ENCODE results near the gene CTDNEP1. TPM values are rescaled to one million over a fixed set of nuclear protein-coding genes. Genes with fewer than 3 reads are reported as not detected.

Gene CTDNEP1
- total and polyA plus RNA-seq, 4 donors = 92.9 to 113 (median 108) TPM

GRCh38 chr17:7196651-7197401 is 54.7 kb downstream of the CTDNEP1 start:
- Histone ChIP-seq H3K27ac (ENCODE audit: low read depth in 1 of 2, low read length in 2 of 2) (no peak overlapping the region), H3K36me3 (ENCODE audit: control insufficient read depth in 1 of 2, insufficient read depth in 2 of 2, low read length in 1 of 2) (no peaks in the 10 kb centered on the region), H3K4me3 (ENCODE audit: low read length in 2 of 2) (no peak overlapping the region), H3K9me3 (ENCODE audit: control insufficient read depth, low read length) (no peaks in the 10 kb centered on the region), H3K4me1 (ENCODE audit: control insufficient read depth in 1 of 2, insufficient read depth in 2 of 2, low read length in 2 of 2) (no peaks in the 10 kb centered on the region), H3K27me3 (ENCODE audit: control insufficient read depth in 1 of 2, insufficient read depth in 2 of 2, low read length in 1 of 2) (no peaks in the 10 kb centered on the region)
- ATAC-seq (ENCODE audit: low FRiP score) (no peak), DNase-seq (no peak)
- WGBS, 2 donors = 90 to 91% methylated on average over 22 of the region's 22 CpGs
- intact Hi-C loops (cut with DNase I) = no loop called here

GRCh38 chr17:7195971-7196370 is 55.6 kb downstream of the CTDNEP1 start:
- H3K27ac ChIP-seq (ENCODE audit: low read depth in 1 of 2, low read length in 2 of 2) = no peak overlapping the region
- no peaks in the 10 kb centered on the region for H3K9me3 ChIP-seq (ENCODE audit: control insufficient read depth, low read length)
- ATAC-seq (ENCODE audit: low FRiP score) (no peak), DNase-seq (no peak)
- WGBS, 2 donors = 93 to 96% methylated on average over 12 of the region's 12 CpGs
- intact Hi-C loops (cut with DNase I) = no loop called here
- no peaks in the 10 kb centered on the region for H3K27me3 ChIP-seq (ENCODE audit: control insufficient read depth in 1 of 2, insufficient read depth in 2 of 2, low read length in 1 of 2)
- H3K4me1 ChIP-seq (ENCODE audit: control insufficient read depth in 1 of 2, insufficient read depth in 2 of 2, low read length in 2 of 2) = no peaks in the 10 kb centered on the region
- no peak overlapping the region for H3K4me3 ChIP-seq (ENCODE audit: low read length in 2 of 2)
- no peaks in the 10 kb centered on the region for H3K36me3 ChIP-seq (ENCODE audit: control insufficient read depth in 1 of 2, insufficient read depth in 2 of 2, low read length in 1 of 2)

Small RNA genes within 50 kb of the gene (microRNA-seq; reads per million reads assigned to microRNA genes)
- 599 to 1,095 reads per million in 2 donors for gene MIR324

Other genes with a start within 250 kb of the CTDNEP1 start
Only the 30 nearest of the 35 such genes appear.
- gene SLC16A13, start 215.7 kb downstream of the CTDNEP1 start, total RNA-seq = 1 to 10 TPM; 1.3 to 2.5 TPM
- 1 to 10 TPM in 1 of 2 donors, not detected in 1; 1.0 TPM for gene SLC16A13, start 215.7 kb downstream of the CTDNEP1 start, polyA plus RNA-seq
- 1 to 10 TPM in 1 of 2 donors, under 1 TPM in 1; 0.26 to 1.3 TPM for gene SLC16A11, start 207.6 kb downstream of the CTDNEP1 start, total RNA-seq
- gene SLC16A11, start 207.6 kb downstream of the CTDNEP1 start, polyA plus RNA-seq = not detected
- gene CLEC10A, start 171.5 kb downstream of the CTDNEP1 start, total RNA-seq = 10 to 100 TPM in 1 of 2 donors, 1 to 10 TPM in 1; 7.7 to 29.1 TPM
- gene CLEC10A, start 171.5 kb downstream of the CTDNEP1 start, polyA plus RNA-seq = 1 to 10 TPM; 1.9 to 2.4 TPM
- gene ASGR2, start 136.9 kb downstream of the CTDNEP1 start, total RNA-seq = 1 to 10 TPM in 1 of 2 donors, under 1 TPM in 1; 0.75 to 1.6 TPM
- gene ASGR2, start 136.9 kb downstream of the CTDNEP1 start, polyA plus RNA-seq = under 1 TPM in 1 of 2 donors, not detected in 1; 0.15 TPM
- 1 to 10 TPM; 2.6 to 3.9 TPM for gene ASGR1, start 72.4 kb downstream of the CTDNEP1 start, total RNA-seq
- 1 to 10 TPM; 2.0 to 5.4 TPM for gene ASGR1, start 72.4 kb downstream of the CTDNEP1 start, polyA plus RNA-seq
- gene DLG4, start 31.9 kb downstream of the CTDNEP1 start, total RNA-seq = 10 to 100 TPM; 23.3 to 54.7 TPM
- 10 to 100 TPM in 1 of 2 donors, 1 to 10 TPM in 1; 6.6 to 15.4 TPM for gene DLG4, start 31.9 kb downstream of the CTDNEP1 start, polyA plus RNA-seq
- gene ACADVL, start 31.8 kb downstream of the CTDNEP1 start, total RNA-seq = 100 to 1,000 TPM; 387 to 486 TPM
- gene ACADVL, start 31.8 kb downstream of the CTDNEP1 start, polyA plus RNA-seq = 1,000 to 10,000 TPM in 1 of 2 donors, 100 to 1,000 TPM in 1; 159 to 1,724 TPM
- gene DVL2, start 17.2 kb downstream of the CTDNEP1 start, total RNA-seq = 10 to 100 TPM; 25.2 to 45.6 TPM
- gene DVL2, start 17.2 kb downstream of the CTDNEP1 start, polyA plus RNA-seq = 10 to 100 TPM; 10.0 to 25.0 TPM
- 10 to 100 TPM; 24.4 to 30.8 TPM for gene PHF23, start 12.3 kb downstream of the CTDNEP1 start, total RNA-seq
- 10 to 100 TPM; 19.2 to 28.4 TPM for gene PHF23, start 12.3 kb downstream of the CTDNEP1 start, polyA plus RNA-seq
- gene GABARAP, start 9.3 kb downstream of the CTDNEP1 start, total RNA-seq = 100 to 1,000 TPM; 405 to 430 TPM
- gene GABARAP, start 9.3 kb downstream of the CTDNEP1 start, polyA plus RNA-seq = 100 to 1,000 TPM; 801 to 895 TPM
- gene ELP5, start 481 bp upstream of the CTDNEP1 start, total RNA-seq = 10 to 100 TPM; 26.6 to 31.0 TPM
- 10 to 100 TPM; 26.7 to 51.1 TPM for gene ELP5, start 481 bp upstream of the CTDNEP1 start, polyA plus RNA-seq
- 1 to 10 TPM; 3.3 to 9.9 TPM for gene CLDN7, start 10.7 kb upstream of the CTDNEP1 start, total RNA-seq
- 10 to 100 TPM in 1 of 2 donors, 1 to 10 TPM in 1; 1.1 to 37.6 TPM for gene CLDN7, start 10.7 kb upstream of the CTDNEP1 start, polyA plus RNA-seq
- gene SLC2A4, start 30.0 kb upstream of the CTDNEP1 start, total RNA-seq = 1 to 10 TPM; 2.5 to 3.9 TPM
- 1 to 10 TPM in 1 of 2 donors, under 1 TPM in 1; 0.63 to 1.6 TPM for gene SLC2A4, start 30.0 kb upstream of the CTDNEP1 start, polyA plus RNA-seq
- gene YBX2, start 42.9 kb upstream of the CTDNEP1 start, total RNA-seq = under 1 TPM; 0.10 to 0.60 TPM
- gene YBX2, start 42.9 kb upstream of the CTDNEP1 start, polyA plus RNA-seq = 1 to 10 TPM in 1 of 2 donors, not detected in 1; 5.6 TPM
- gene EIF5A, start 55.9 kb upstream of the CTDNEP1 start, total RNA-seq = 100 to 1,000 TPM; 198 to 280 TPM
- 100 to 1,000 TPM; 223 to 232 TPM for gene EIF5A, start 55.9 kb upstream of the CTDNEP1 start, polyA plus RNA-seq
- gene GPS2, start 63.6 kb upstream of the CTDNEP1 start, total RNA-seq = 10 to 100 TPM; 49.5 to 55.6 TPM
- 10 to 100 TPM; 55.0 to 99.1 TPM for gene GPS2, start 63.6 kb upstream of the CTDNEP1 start, polyA plus RNA-seq
- 10 to 100 TPM; 24.5 to 36.7 TPM for gene NEURL4, start 77.6 kb upstream of the CTDNEP1 start, total RNA-seq
- gene NEURL4, start 77.6 kb upstream of the CTDNEP1 start, polyA plus RNA-seq = 10 to 100 TPM in 1 of 2 donors, 1 to 10 TPM in 1; 7.3 to 52.8 TPM
- gene ACAP1, start 84.8 kb upstream of the CTDNEP1 start, total RNA-seq = 10 to 100 TPM; 18.6 to 21.8 TPM
- 10 to 100 TPM in 1 of 2 donors, 1 to 10 TPM in 1; 6.5 to 10.8 TPM for gene ACAP1, start 84.8 kb upstream of the CTDNEP1 start, polyA plus RNA-seq
- gene KCTD11, start 100.4 kb upstream of the CTDNEP1 start, total RNA-seq = 10 to 100 TPM; 12.4 to 15.8 TPM
- 10 to 100 TPM; 11.0 to 11.4 TPM for gene KCTD11, start 100.4 kb upstream of the CTDNEP1 start, polyA plus RNA-seq
- gene TMEM95, start 103.4 kb upstream of the CTDNEP1 start, total RNA-seq = not detected
- gene TMEM95, start 103.4 kb upstream of the CTDNEP1 start, polyA plus RNA-seq = not detected
- 1 to 10 TPM; 2.4 to 6.6 TPM for gene TNK1, start 129.4 kb upstream of the CTDNEP1 start, total RNA-seq
- gene TNK1, start 129.4 kb upstream of the CTDNEP1 start, polyA plus RNA-seq = 1 to 10 TPM; 1.9 to 3.1 TPM
- gene PLSCR3, start 142.8 kb upstream of the CTDNEP1 start, total RNA-seq = 10 to 100 TPM; 41.2 to 43.1 TPM
- 10 to 100 TPM; 20.5 to 70.8 TPM for gene PLSCR3, start 142.8 kb upstream of the CTDNEP1 start, polyA plus RNA-seq
- 10 to 100 TPM; 35.0 to 40.1 TPM for gene TMEM256, start 152.4 kb upstream of the CTDNEP1 start, total RNA-seq
- 100 to 1,000 TPM; 134 to 224 TPM for gene TMEM256, start 152.4 kb upstream of the CTDNEP1 start, polyA plus RNA-seq
- 10 to 100 TPM; 32.9 to 49.9 TPM for gene NLGN2, start 156.1 kb upstream of the CTDNEP1 start, total RNA-seq
- 10 to 100 TPM in 1 of 2 donors, 1 to 10 TPM in 1; 2.4 to 28.8 TPM for gene NLGN2, start 156.1 kb upstream of the CTDNEP1 start, polyA plus RNA-seq
- gene SPEM1, start 168.6 kb upstream of the CTDNEP1 start, total RNA-seq = not detected
- not detected for gene SPEM1, start 168.6 kb upstream of the CTDNEP1 start, polyA plus RNA-seq
- not detected for gene SPEM2, start 173.9 kb upstream of the CTDNEP1 start, total RNA-seq
- gene SPEM2, start 173.9 kb upstream of the CTDNEP1 start, polyA plus RNA-seq = not detected
- not detected for gene SPEM3, start 177.1 kb upstream of the CTDNEP1 start, total RNA-seq
- not detected for gene SPEM3, start 177.1 kb upstream of the CTDNEP1 start, polyA plus RNA-seq
- gene TMEM102, start 183.7 kb upstream of the CTDNEP1 start, total RNA-seq = 1 to 10 TPM; 3.6 to 5.1 TPM
- 1 to 10 TPM; 1.8 to 2.7 TPM for gene TMEM102, start 183.7 kb upstream of the CTDNEP1 start, polyA plus RNA-seq
- gene FGF11, start 187.8 kb upstream of the CTDNEP1 start, total RNA-seq = 1 to 10 TPM; 1.2 to 8.0 TPM
- gene FGF11, start 187.8 kb upstream of the CTDNEP1 start, polyA plus RNA-seq = under 1 TPM in 1 of 2 donors, not detected in 1; 0.54 TPM
- 1 to 10 TPM; 6.2 to 8.8 TPM for gene CHRNB1, start 193.3 kb upstream of the CTDNEP1 start, total RNA-seq
- gene CHRNB1, start 193.3 kb upstream of the CTDNEP1 start, polyA plus RNA-seq = 10 to 100 TPM; 11.6 to 18.3 TPM